GM10266 (cell line): ENCODE measurements around the gene NKAIN4.
"Not testable (repeated sequence)": the region's sequence is repeated elsewhere in the genome, so short reads cannot be mapped to it uniquely, and the experiment has no call there.

ENCODE experiments used
- DNase-seq: peaks from one replicate; pipeline ENCODE4 v3.0.0; 2012; ENCODE audit errors: extremely low spot score
- TF ChIP-seq, protein P1 (sequence below): IDR thresholded peaks from 2 replicates; pipeline ENCODE4 v1.5.1; 2012; ENCODE audit warnings: mild to moderate bottlenecking, low read depth; ENCODE audit not compliant: control insufficient read depth, insufficient read depth; ENCODE audit errors: missing control alignments

Gene NKAIN4

DNA sequence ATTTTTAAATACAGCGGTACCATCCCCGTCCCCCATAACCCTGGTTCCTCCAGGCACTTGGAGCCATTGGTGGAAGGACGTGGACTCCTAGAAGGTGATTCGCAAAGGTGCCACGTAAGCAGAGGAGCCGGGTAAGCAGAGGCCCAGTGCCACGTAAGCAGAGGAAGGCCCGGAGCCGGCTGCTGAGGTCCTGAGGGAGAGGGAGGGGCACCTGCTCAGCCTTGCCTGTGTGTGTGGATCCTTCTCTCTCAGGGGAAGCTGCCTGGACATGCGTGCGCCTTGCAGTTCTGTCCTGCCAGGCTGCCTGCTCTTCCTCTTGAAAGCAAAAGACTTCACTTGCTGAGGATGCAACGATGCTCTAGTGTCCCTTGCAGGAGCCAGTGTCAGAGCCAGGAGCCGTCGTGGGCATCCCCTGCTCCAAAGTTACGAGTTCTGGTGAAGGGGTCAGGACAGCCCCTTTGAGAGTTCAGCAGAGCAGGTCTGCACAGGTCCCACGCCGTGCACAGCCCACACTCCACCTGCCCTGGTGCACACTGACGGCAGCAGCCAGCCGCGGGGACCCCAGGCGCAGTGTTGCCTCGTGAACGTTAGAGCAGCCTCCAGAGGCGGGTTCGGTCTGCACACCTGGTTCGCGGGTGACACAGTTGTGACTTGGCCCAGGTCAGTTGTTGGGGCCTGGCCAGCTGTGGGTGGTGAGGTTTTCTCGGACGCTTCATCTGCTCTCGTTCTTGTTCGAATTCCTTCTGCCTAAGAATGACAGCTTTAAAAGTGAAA lies 1.9 kb upstream of the NKAIN4 start:
- no peak for DNase-seq
- TF ChIP-seq, protein P1, sequence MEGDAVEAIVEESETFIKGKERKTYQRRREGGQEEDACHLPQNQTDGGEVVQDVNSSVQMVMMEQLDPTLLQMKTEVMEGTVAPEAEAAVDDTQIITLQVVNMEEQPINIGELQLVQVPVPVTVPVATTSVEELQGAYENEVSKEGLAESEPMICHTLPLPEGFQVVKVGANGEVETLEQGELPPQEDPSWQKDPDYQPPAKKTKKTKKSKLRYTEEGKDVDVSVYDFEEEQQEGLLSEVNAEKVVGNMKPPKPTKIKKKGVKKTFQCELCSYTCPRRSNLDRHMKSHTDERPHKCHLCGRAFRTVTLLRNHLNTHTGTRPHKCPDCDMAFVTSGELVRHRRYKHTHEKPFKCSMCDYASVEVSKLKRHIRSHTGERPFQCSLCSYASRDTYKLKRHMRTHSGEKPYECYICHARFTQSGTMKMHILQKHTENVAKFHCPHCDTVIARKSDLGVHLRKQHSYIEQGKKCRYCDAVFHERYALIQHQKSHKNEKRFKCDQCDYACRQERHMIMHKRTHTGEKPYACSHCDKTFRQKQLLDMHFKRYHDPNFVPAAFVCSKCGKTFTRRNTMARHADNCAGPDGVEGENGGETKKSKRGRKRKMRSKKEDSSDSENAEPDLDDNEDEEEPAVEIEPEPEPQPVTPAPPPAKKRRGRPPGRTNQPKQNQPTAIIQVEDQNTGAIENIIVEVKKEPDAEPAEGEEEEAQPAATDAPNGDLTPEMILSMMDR = no peak

DNA sequence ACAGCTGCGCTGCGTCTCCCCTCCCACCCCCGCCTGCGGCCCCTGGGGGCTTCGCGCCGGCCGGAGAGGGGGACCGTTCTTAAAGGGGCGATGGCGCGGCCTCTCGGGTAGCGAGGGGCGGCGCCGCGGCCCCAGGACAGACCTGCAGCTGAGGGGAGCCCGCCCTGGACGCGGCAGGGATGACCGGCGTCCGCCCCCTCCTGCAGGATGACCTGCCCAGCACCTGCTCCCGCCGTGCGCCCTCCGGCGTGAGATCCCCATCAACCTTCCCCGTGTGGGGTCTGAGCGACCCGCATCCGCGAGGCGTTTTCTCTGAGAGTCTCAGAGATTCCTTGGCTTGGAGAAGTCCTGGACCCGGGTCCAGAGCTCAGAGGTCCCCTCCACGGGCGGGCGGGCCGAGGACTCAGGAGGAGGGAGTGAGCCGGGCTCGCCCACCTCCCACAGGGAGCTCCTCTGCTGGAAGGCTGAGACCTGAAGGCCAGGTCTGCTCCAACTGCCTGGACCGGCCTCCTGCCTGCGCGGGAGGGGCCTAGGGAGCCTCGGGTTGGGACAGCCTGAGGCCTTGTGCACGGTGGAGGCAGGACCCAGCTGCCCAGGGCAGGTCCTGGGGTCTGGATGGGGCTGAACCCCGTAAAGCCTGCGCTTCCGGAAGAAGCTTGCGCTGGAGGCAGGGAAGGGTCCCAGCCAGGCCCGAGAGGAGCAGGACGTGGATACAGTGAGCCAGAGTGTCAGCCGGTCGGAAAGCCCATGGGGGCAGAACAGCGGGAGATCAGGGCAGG lies 532 bp upstream of the NKAIN4 start:
- no peak for DNase-seq
- TF ChIP-seq, protein P1 = no peak

- DNase-seq = no peak
These were observed 628 bp downstream of the NKAIN4 start for GRCh38 chr20:63253438-63254231.

DNA sequence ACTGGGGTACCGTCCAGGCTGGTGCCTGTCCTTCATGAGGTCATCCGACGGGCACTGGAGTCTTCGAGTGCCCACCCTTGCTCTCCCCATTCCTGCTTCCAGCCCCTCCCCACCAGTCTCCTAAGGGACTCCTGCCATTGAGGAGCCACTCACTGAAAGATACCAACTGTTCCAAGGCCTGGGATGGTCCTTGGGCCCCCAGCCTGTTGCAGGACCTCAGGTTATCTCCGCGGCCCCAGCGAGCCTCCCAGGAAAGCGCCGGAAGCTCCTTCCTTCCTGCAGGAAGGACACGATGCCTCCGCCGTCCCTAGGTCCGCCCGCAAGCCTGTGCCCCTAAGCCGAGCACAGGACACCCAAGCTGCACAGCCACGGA lies 1.2 kb downstream of the NKAIN4 start:
- TF ChIP-seq, protein P1 = no peak
- no peak for DNase-seq

More at GRCh38 chr20:63253438-63254231, 628 bp downstream of the NKAIN4 start:
- TF ChIP-seq, protein P1 = no peak

GRCh38 chr20:63252284-63252711 lies 2.0 kb downstream of the NKAIN4 start:
- TF ChIP-seq, protein P1 = no peak
- DNase-seq = no peak

DNA sequence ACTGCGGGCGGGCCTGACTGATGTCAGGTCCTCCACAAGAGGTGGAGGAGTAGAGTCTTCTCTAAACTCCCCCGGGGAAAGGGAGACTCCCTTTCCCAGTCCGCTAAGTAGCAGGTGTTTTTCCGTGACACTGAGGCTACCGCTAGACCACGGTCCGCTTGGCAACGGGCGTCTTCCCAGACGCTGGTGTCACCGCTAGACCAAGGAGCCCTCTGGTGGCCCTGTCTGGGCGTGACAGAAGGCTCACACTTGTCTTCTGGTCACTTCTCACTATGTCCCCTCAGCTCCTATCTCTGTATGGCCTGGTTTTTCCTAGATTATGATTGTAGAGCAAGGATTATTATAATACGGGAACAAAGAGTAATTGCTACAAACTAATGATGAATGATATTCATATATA lies 2.9 kb downstream of the NKAIN4 start:
- TF ChIP-seq, protein P1 = peak; percentile 44
- not testable (repeated sequence) for DNase-seq
